NCI-H524 (cell line): ENCODE data around the gene PRRX1.
A peak's percentile ranks its signal among the peaks of the same experiment; 100 is the strongest.

Experiments used
- DNase-seq, 2 experiments: peaks; one replicate each; lab custom pipeline; 2025; lab: John Stamatoyannopoulos, UW

PRRX1 gene

DNA sequence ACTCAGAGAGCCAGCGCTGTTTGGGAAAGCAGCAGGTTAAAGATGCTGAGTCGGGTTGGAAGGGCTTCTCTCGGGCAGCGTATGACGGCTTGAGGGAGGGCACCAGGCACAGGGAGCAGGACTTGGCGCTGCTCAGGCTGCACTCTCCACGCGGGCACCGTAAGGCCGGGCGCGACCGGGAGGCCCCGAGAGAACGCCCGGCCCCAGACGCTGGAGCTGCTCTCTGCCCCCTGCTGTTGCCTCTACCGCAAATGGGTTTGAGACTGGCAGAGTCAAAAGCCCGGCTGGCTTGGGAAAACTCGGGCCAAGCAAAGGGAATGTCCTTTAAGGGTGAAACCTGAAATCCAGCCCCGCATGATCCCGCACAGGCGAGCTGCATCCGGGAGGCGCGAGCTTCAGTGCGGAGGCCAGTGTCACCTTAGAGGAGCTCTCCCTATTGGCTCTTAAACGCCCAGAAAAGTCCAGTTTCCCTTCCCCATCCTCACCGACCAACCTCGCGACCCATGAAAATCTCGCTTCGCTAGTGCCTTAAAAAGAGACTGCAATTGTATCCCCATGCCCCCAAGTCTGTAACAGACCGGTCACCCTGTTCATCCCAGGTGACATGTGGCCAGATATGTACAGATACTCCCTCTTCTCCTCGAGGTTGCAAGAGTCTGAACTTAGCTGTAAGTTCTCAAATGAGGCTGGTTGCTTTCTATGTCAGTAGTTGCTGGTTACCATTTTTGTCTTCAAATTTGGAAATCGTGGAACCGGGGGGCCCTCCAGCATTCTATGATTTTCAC is 1.1 kb downstream of the PRRX1 start:
- DNase-seq = peak; percentile 11 to 63

- no peak for DNase-seq
Measured at GRCh38 chr1:170665629-170666028, 1.7 kb downstream of the PRRX1 start.

GRCh38 chr1:170666541-170667254 is 2.8 kb downstream of the PRRX1 start:
- no peak for DNase-seq

- DNase-seq = no peak
Measured at GRCh38 chr1:170668209-170669106, 4.5 kb downstream of the PRRX1 start.

DNA sequence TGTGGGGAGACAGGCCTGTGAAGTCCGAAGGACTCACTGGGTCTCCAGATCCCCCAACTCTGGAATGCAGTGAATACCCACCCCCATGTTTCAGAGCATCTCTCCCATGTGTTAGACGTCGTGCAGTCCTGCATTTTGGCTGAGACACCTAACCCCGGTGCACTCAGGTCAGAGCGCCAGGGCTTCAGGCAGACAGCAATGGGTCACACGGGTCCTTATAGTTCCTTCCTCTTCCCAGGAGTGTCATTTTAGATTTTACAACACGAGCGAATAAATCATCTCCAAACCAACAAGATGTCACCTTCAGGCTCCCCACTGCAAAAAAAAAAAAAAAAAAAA is 5.1 kb downstream of the PRRX1 start:
- no peak for DNase-seq

DNA sequence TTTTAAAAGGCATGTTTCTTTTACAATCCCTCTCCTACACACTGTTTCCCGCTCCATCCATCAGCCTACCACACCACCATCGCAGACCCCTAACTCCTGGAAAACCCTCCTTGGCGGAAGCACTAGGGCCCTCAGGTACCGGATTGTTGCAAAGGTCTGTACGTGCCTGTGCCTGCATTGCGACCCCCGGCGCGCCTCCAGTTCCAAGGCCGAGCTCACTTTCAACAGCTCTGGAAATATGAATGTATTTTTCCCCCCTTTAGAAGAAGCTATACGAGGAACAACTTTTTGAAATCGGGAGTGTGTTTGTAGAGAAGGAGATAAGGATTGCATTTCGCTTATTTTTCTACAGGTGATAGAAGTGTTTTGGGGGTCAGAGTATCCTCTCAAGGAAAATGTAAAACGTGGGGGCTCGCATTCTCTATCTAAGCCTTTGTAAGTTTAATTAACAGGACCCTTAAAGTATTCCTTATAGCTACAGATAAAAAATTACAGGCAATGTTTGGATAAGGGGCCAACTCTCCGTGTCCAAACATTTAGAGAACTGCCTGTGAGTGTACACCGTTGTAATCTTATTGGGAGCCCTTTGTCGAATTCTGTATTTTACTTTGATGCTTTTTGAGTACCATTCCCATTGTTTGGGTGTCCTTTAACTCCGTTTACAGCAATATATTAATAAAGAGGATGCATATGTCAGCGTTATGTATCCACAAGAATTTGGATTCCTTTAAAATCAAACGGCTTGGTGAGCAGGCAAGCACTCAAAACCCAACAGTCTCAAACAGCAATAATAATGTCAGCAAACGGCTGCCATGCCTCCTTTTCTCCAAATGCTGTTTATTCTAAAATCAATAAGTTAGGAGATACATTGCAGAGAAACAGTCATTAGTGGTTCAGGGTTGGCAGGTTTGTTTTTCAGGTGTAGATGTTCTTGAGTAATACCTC is 5.9 kb downstream of the PRRX1 start:
- DNase-seq = no peak

GRCh38 chr1:170670802-170671628 is 7.1 kb downstream of the PRRX1 start:
- no peak for DNase-seq

DNA sequence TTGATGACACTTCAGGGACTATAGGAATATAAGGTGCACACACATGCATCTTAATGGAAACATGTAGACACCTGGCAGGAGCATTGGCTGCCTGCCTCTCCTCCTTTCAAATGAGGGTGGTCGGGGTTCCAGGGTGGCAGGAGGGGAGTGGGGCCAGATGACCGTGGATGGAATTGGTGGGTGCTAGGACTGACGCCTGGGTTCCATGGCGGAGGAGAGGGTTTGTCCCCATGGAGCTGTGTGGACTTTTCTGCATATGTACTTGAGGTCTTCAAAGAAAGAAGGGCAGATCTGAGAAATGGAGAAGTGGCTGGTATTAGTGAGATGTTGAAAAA is 7.7 kb downstream of the PRRX1 start:
- DNase-seq = no peak

DNA sequence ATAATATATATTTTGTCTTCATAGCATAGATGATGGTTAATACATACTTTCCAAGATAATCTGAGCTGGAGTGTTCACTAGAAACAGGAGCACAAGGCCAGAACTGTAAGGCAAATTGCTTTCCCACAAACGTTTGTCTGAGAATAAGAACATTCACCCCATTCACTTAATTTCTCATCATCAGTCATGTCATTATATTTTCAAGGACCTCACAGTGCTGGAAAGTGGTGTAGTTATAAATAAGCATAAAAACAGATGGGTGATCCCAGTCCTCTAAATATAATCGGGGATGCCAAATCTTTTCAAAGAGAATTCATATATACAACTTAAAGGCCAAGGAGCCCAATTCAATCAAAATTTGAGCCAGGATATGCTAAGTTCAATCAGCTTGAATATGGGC is 8.4 kb downstream of the PRRX1 start:
- no peak for DNase-seq

- DNase-seq = no peak
Measured at GRCh38 chr1:170674239-170674638, 10.3 kb downstream of the PRRX1 start.

- no peak for DNase-seq
Measured at GRCh38 chr1:170674986-170675385, 11.1 kb downstream of the PRRX1 start.

GRCh38 chr1:170675865-170676264 is 11.9 kb downstream of the PRRX1 start:
- peak in 1 of 2 experiments; percentile 6 for DNase-seq

GRCh38 chr1:170676628-170677027 is 12.7 kb downstream of the PRRX1 start:
- no peak for DNase-seq

- DNase-seq = peak in 1 of 2 experiments; percentile 41
Measured at GRCh38 chr1:170678027-170678600, 14.2 kb downstream of the PRRX1 start.

- no peak for DNase-seq
Measured at GRCh38 chr1:170680428-170680827, 16.5 kb downstream of the PRRX1 start.

DNA sequence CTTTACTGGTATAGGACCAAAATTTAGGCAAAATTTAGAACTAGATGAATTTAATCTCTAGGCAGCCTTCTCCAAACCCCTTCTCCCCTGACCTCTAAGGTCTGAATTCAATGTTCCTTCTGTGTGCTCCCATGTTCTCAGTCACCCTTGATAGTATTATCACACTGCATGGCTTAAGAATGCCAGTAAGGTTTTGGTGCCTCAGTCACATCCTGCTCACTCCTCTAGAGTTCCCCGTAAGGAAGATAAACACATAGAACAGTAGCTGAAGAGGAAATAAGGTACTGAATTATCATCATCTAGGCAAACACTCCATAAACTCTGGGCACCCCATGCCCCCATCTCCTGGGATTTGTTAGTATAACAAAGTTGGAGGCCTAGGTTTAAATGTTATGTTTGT is 18.2 kb downstream of the PRRX1 start:
- no peak for DNase-seq

- no peak for DNase-seq
Measured at GRCh38 chr1:170682809-170683208, 18.9 kb downstream of the PRRX1 start.

DNA sequence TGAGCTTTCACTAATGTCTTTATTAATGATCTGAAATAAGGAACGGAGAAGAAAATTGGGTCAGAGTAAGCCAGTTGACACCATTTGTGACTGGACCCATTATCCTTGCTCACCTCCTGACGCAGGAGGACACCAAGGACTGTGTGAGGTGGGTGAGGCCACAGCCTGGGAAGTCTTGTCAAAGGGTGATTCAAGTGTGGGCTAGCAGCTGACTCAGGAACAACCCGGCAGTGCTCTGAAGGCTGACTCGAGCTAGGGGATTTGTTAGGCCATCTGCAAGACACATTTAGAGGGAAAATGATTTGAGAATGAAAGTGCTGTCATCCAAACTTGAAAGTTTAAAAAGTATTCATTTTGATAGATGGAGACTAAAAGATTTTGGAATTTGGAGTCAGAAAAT is 21.2 kb downstream of the PRRX1 start:
- DNase-seq = no peak

DNA sequence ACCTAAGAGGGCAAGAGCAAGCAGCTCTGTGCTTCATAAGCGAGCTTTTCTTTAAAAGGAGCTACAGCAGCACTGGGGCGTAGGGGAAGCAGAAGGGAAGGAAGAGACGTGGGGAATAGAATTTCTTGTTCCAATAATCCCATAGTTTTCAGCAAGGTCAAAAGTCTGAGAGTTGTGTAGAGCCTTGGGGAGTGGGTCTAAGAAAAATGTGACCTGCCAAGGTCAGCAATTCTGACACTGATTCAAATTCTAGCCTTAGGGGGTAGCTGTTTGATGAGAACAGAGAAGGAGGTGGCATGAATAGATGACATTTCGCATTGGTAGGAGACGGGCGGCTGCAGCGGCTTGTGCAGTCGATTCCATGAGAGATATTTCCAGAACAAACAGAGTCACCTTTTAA is 22.4 kb downstream of the PRRX1 start:
- DNase-seq = no peak

DNA sequence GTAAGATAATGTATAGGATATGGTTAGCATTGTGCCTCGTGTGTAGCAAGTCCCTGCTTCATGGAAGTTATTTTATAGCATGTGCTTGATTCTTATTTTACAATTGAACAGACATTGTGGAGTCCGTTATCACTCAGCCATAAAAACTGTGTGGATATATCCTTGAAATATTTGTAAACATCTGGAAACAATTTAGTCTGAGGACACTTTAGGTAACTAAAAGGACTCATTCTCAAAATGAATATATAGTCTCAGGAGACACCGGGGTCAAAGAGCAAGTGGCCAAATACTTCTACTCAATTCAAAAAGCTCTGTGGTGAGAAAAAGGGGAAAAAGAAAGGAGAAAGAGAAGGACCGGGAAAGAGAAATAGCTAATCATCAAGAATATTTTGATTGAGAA is 23.7 kb downstream of the PRRX1 start:
- no peak for DNase-seq
